Neural cell (in vitro differentiated cells): ENCODE measurements around the gene PCDH1. TPM values are rescaled to one million over a fixed set of nuclear protein-coding genes. Genes with fewer than 3 reads are reported as not detected.

Source experiments
- H2AFZ ChIP-seq: fragments of 200-600, 300-800 bp; sonication (generic), shearing (Covaris generic); 2 replicates; pipeline ENCODE4 v1.6.0; 2014; ENCODE audit warnings: low read depth, mild to moderate bottlenecking, antibody characterized with exemption, low read length, moderate library complexity
- H3F3A ChIP-seq: fragments of 200-600 bp; shearing (Covaris generic); 2 replicates; pipeline ENCODE4 v1.6.1; 2016; ENCODE audit warnings: mild to moderate bottlenecking, moderate library complexity, mixed read lengths, antibody characterized with exemption, low read length; ENCODE audit not compliant: insufficient read depth, poor library complexity, severe bottlenecking
- H3K27ac ChIP-seq: fragments of 200-600, 300-800 bp; sonication (generic), shearing (Covaris generic); 2 replicates; pipeline ENCODE4 v1.5.1; 2014; ENCODE audit warnings: mild to moderate bottlenecking, low read length, moderate library complexity
- H3K27me3 ChIP-seq: fragments of 300-800, 200-600 bp; sonication (generic), shearing (Covaris generic); 2 replicates; pipeline ENCODE4 v1.6.0; 2014; ENCODE audit warnings: mild to moderate bottlenecking, low read depth, low read length, moderate library complexity; ENCODE audit not compliant: insufficient read depth
- H3K36me3 ChIP-seq: fragments of 300-800, 200-600 bp; sonication (generic), shearing (Covaris generic); 2 replicates; pipeline ENCODE4 v1.5.1; 2014; ENCODE audit warnings: mild to moderate bottlenecking, antibody characterized with exemption, low read length, moderate library complexity; ENCODE audit not compliant: insufficient read depth
- H3K4me2 ChIP-seq: fragments of 300-800, 200-600 bp; sonication (generic), shearing (Covaris generic); 2 replicates; pipeline ENCODE4 v1.6.0; 2014; ENCODE audit warnings: mild to moderate bottlenecking, low read length
- H3K4me3 ChIP-seq: fragments of 300-800, 200-600 bp; sonication (generic), shearing (Covaris generic); 2 replicates; pipeline ENCODE4 v1.5.1; 2014; ENCODE audit warnings: mild to moderate bottlenecking, low read length, moderate library complexity
- H3K79me2 ChIP-seq: fragments of 200-600 bp; shearing (Covaris generic); replicated peaks from 2 replicates; pipeline ENCODE4 v1.6.0; 2014; ENCODE audit warnings: mild to moderate bottlenecking, low read length, moderate library complexity; ENCODE audit not compliant: insufficient read depth
- H3K9ac ChIP-seq: fragments of 300-800, 200-600 bp; sonication (generic), shearing (Covaris generic); 2 replicates; pipeline ENCODE4 v1.6.1; 2016; ENCODE audit warnings: mild to moderate bottlenecking, low read length, mixed read lengths
- H3K9me2 ChIP-seq: fragments of 200-600 bp; shearing (Covaris generic); 2 replicates; pipeline ENCODE4 v1.6.1; 2016; ENCODE audit warnings: mild to moderate bottlenecking, low read length, mixed read lengths; ENCODE audit not compliant: insufficient read depth
- H3K9me3 ChIP-seq: fragments of 200-600, 300-800 bp; sonication (generic), shearing (Covaris generic); 2 replicates; pipeline ENCODE4 v1.6.1; 2016; ENCODE audit warnings: mild to moderate bottlenecking, mixed run types, low read length, moderate library complexity, mixed read lengths
- H4K20me1 ChIP-seq: fragments of 200-600 bp; shearing (Covaris generic); 2 replicates; pipeline ENCODE4 v1.6.1; 2016; ENCODE audit warnings: mild to moderate bottlenecking, mixed run types; ENCODE audit not compliant: insufficient read depth
- EP300 ChIP-seq: fragments of 450-650 bp; conservative IDR thresholded peaks from 2 replicates; pipeline ENCODE4 v1.6.1; 2014; ENCODE audit warnings: antibody characterized with exemption, mild to moderate bottlenecking, moderate library complexity; ENCODE audit not compliant: poor library complexity, severe bottlenecking
- EZH2 ChIP-seq: fragments of 200-600, 300-800 bp; shearing (Covaris generic), sonication (generic); IDR thresholded peaks from 2 replicates; pipeline ENCODE4 v1.6.1; 2014; ENCODE audit warnings: antibody characterized with exemption, low read length, borderline replicate concordance, mild to moderate bottlenecking; ENCODE audit not compliant: insufficient read depth, poor library complexity, severe bottlenecking
- MXI1 ChIP-seq: fragments of 450-650 bp; conservative IDR thresholded peaks from 2 replicates; pipeline ENCODE4 v1.6.1; 2014; ENCODE audit warnings: antibody characterized with exemption, mild to moderate bottlenecking; ENCODE audit not compliant: poor library complexity, severe bottlenecking
- POLR2AphosphoS5 ChIP-seq: IDR thresholded peaks from 2 replicates; pipeline ENCODE4 v1.6.1; 2012
- RAD21 ChIP-seq: fragments of 450-650 bp; conservative IDR thresholded peaks from 2 replicates; pipeline ENCODE4 v1.6.1; 2014; ENCODE audit warnings: antibody characterized with exemption, mild to moderate bottlenecking, moderate library complexity
- REST ChIP-seq: IDR thresholded peaks from 2 replicates; pipeline ENCODE4 v1.6.1; 2012; ENCODE audit warnings: borderline replicate concordance
- SMC3 ChIP-seq: fragments of 450-650 bp; conservative IDR thresholded peaks from 2 replicates; pipeline ENCODE4 v1.6.1; 2014; ENCODE audit warnings: antibody characterized with exemption, mild to moderate bottlenecking, moderate library complexity; ENCODE audit not compliant: poor library complexity
- TAF1 ChIP-seq: IDR thresholded peaks from 2 replicates; pipeline ENCODE4 v1.6.1; 2012; ENCODE audit warnings: low read depth
- polyA plus RNA-seq: library from polyadenylated mRNA; depleted of rRNA; stranded (reverse); fragments of >200 nt; gene quantifications from 2 replicates; pipeline ENCODE4 v1.2.3, GENCODE V29; 2014
- TF ChIP-seq, protein P1 (sequence below): fragments of 450-650 bp; IDR thresholded peaks from 2 replicates; pipeline ENCODE4 v1.5.1; 2014; ENCODE audit warnings: antibody characterized with exemption, mild to moderate bottlenecking, moderate library complexity; ENCODE audit not compliant: poor library complexity, severe bottlenecking

Gene PCDH1
- polyA plus RNA-seq, 1 donor from 2014 or later = 13.9 TPM

- peak overlapping the region; percentile 98 for H3K9ac ChIP-seq
- H3K4me3 ChIP-seq = peak overlapping the region; percentile 59
- no peaks in the 10 kb centered on the region for H3K9me2 ChIP-seq
- no peak for TF ChIP-seq TAF1
- TF ChIP-seq SMC3 = no peak
- TF ChIP-seq EP300 = no peak
- TF ChIP-seq RAD21 = no peak
- no peak for TF ChIP-seq EZH2
- TF ChIP-seq, protein P1, sequence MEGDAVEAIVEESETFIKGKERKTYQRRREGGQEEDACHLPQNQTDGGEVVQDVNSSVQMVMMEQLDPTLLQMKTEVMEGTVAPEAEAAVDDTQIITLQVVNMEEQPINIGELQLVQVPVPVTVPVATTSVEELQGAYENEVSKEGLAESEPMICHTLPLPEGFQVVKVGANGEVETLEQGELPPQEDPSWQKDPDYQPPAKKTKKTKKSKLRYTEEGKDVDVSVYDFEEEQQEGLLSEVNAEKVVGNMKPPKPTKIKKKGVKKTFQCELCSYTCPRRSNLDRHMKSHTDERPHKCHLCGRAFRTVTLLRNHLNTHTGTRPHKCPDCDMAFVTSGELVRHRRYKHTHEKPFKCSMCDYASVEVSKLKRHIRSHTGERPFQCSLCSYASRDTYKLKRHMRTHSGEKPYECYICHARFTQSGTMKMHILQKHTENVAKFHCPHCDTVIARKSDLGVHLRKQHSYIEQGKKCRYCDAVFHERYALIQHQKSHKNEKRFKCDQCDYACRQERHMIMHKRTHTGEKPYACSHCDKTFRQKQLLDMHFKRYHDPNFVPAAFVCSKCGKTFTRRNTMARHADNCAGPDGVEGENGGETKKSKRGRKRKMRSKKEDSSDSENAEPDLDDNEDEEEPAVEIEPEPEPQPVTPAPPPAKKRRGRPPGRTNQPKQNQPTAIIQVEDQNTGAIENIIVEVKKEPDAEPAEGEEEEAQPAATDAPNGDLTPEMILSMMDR = no peak
- no peak overlapping the region for H2AFZ ChIP-seq
- H3K79me2 ChIP-seq = peaks cover 7% of the 10 kb centered on the region
- H3K27me3 ChIP-seq = no peaks in the 10 kb centered on the region
- peak overlapping the region; percentile 99 for H3K27ac ChIP-seq
- H3F3A ChIP-seq = no peaks in the 10 kb centered on the region
- H3K4me2 ChIP-seq = peak overlapping the region; percentile 35
- H3K36me3 ChIP-seq = no peaks in the 10 kb centered on the region
- H3K9me3 ChIP-seq = no peaks in the 10 kb centered on the region
- no peaks in the 10 kb centered on the region for H4K20me1 ChIP-seq
Measured at GRCh38 chr5:141883892-141884318, 5.7 kb upstream of the PCDH1 start.

DNA sequence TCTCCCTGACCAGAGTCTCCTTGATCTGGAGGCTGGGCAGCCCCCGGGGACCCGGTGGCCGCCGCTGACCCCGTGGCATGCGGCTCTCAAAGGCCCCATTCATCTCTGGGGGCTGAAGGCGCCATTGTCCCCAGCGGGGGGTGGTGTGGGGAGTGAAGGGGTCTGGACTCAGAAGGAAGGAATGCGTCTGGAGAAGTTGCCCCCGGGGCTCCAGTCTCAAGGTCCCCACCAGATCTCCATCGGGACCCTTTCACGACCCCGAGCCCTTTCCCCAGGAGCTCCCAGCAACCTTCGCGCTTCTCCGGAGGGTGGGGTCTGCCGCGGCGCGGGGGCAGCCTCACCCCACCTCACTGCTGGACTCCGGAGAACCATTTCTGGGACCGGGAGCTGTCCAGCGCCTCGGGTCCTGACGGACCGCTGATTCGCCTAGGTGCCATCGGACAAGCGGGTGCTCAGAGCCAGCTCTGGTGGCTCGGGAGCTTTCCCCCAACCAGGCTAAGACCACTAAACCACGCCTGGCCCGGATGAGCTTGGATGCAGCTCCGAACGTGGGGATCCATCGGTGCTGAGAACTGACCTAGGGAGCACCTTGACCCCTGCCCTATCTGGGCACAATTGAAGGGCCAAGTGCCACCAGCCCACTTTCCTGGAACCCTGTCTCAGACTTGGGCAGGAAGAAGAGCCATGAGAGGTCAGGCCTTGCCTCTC lies 5.1 kb upstream of the PCDH1 start:
- H2AFZ ChIP-seq = peak overlapping the region; percentile 48
- TF ChIP-seq EZH2 (no peak), SMC3 (no peak), TAF1 (no peak), RAD21 (no peak), REST (peak; percentile 44), MXI1 (no peak), POLR2AphosphoS5 (no peak)
- TF ChIP-seq, protein P1 = no peak
- no peaks in the 10 kb centered on the region for H4K20me1 ChIP-seq
- peak overlapping the region; percentile 90 for H3K4me2 ChIP-seq
- no peaks in the 10 kb centered on the region for H3K27me3 ChIP-seq
- peak overlapping the region; percentile 99 for H3K27ac ChIP-seq
- H3K9ac ChIP-seq = peak overlapping the region; percentile 98
- H3K9me2 ChIP-seq = no peaks in the 10 kb centered on the region
- H3F3A ChIP-seq = no peaks in the 10 kb centered on the region
- no peaks in the 10 kb centered on the region for H3K9me3 ChIP-seq
- H3K36me3 ChIP-seq = no peaks in the 10 kb centered on the region
- H3K79me2 ChIP-seq = peaks cover 7% of the 10 kb centered on the region
- peak overlapping the region; percentile 59 for H3K4me3 ChIP-seq
